SKM-1 (cell line): ENCODE measurements around the gene PIP5K1B.
"Not testable (repeated sequence)": the region's sequence is repeated elsewhere in the genome, so short reads cannot be mapped to it uniquely, and the experiment has no call there.

ENCODE experiments used
- DNase-seq: peaks from one replicate; lab custom pipeline; 2025; ENCODE audit not compliant: unreplicated experiment; lab: John Stamatoyannopoulos, UW

PIP5K1B gene

GRCh38 chr9:69049094-69049493 is 344.1 kb downstream of the PIP5K1B start:
- DNase-seq, result no peak

GRCh38 chr9:69050936-69051335 is 345.9 kb downstream of the PIP5K1B start:
- not testable (repeated sequence) for DNase-seq

DNA sequence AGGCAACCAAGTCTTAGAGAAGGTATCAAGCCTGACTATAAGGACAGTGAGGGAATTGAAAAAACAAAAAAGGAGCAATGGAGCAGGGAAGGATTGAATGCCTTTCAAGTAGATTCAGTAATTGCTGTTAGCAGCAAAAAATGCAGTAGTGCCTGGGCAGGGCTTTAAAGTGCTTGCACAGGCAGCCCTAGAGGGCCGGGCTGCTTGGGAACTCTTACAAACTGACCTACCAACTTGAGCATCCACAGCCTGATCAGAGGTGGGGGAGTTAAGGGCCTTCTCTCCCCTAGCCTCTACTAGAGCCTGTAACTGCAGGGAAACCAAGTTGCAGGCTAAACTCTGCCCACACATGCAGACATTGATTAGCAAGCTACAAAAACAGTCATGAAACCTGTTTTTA is 349.9 kb downstream of the PIP5K1B start:
- DNase-seq, result no peak

- DNase-seq, result no peak
Measured at GRCh38 chr9:69056191-69056815, 351.3 kb downstream of the PIP5K1B start.

DNA sequence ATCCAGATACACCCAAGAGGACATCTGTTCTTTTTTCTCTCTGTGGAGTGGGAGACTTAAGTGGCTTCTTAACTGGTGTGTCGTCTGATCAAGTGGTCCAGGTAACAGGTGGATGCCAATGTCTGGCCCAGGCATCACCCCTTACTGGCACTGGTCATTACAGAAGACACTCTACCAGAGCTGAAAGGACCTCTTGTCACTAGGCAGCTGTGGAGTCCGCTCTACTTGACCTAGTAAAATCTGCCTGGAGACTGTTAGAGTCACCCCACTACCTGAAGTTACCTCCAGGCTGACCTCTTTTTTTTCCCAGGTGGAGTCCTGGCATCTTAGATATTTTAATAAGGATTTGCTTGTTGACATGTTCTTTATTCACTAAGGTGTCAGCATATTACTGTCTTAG is 353.1 kb downstream of the PIP5K1B start:
- DNase-seq, result no peak
